ENCODE data around the gene TBX18.

TBX18 gene

GRCh38 chr6:84709121-84709520, 55.3 kb downstream of the TBX18 start:
- whole genome bisulfite sequencing, 2 experiments (ENCODE audit: insufficient coverage in 2 of 2), result 55 to 83% methylated on average over 1 of the region's 1 CpG

GRCh38 chr6:84707171-84707570, 57.2 kb downstream of the TBX18 start:
- WGBS, 2 experiments (ENCODE audit: insufficient coverage in 2 of 2), result 73 to 82% methylated on average over 3 of the region's 3 CpGs
- Histone ChIP-seq H3K36me3 (ENCODE audit: control insufficient read depth, insufficient read depth, low read length) (no peaks in the 10 kb centered on the region), H3K27ac (ENCODE audit: low read depth, low read length, severe bottlenecking) (no peak overlapping the region), H3K4me3 (ENCODE audit: extremely low read depth, insufficient read depth, low read length, poor library complexity, severe bottlenecking) (no peak overlapping the region), H3K9me3 (ENCODE audit: control insufficient read depth, low read length) (no peaks in the 10 kb centered on the region), H3K4me1 (ENCODE audit: control insufficient read depth, insufficient read depth, low read length, poor library complexity, severe bottlenecking) (no peaks in the 10 kb centered on the region)

More at GRCh38 chr6:84709121-84709520, 55.3 kb downstream of the TBX18 start:
- Histone ChIP-seq H3K36me3 (ENCODE audit: control insufficient read depth, insufficient read depth, low read length) (no peaks in the 10 kb centered on the region), H3K4me3 (ENCODE audit: extremely low read depth, insufficient read depth, low read length, poor library complexity, severe bottlenecking) (no peak overlapping the region), H3K9me3 (ENCODE audit: control insufficient read depth, low read length) (no peaks in the 10 kb centered on the region), H3K4me1 (ENCODE audit: control insufficient read depth, insufficient read depth, low read length, poor library complexity, severe bottlenecking) (no peaks in the 10 kb centered on the region), H3K27ac (ENCODE audit: low read depth, low read length, severe bottlenecking) (no peak overlapping the region)

GRCh38 chr6:84696166-84696565, 68.2 kb downstream of the TBX18 start:
- 75% methylated on average over 1 of the region's 1 CpG; no CpG with 5 or more reads in 1 of the 2 experiments for WGBS, 2 experiments (ENCODE audit: insufficient coverage in 2 of 2)
- H3K4me3 ChIP-seq (ENCODE audit: extremely low read depth, insufficient read depth, low read length, poor library complexity, severe bottlenecking), result no peak overlapping the region
- H3K9me3 ChIP-seq (ENCODE audit: control insufficient read depth, low read length), result no peaks in the 10 kb centered on the region
- H3K27ac ChIP-seq (ENCODE audit: low read depth, low read length, severe bottlenecking), result no peak overlapping the region
- H3K36me3 ChIP-seq (ENCODE audit: control insufficient read depth, insufficient read depth, low read length), result no peaks in the 10 kb centered on the region
- H3K4me1 ChIP-seq (ENCODE audit: control insufficient read depth, insufficient read depth, low read length, poor library complexity, severe bottlenecking), result no peaks in the 10 kb centered on the region

- Histone ChIP-seq H3K9me3 (ENCODE audit: control insufficient read depth, low read length) (no peaks in the 10 kb centered on the region), H3K27ac (ENCODE audit: low read depth, low read length, severe bottlenecking) (no peak overlapping the region), H3K4me1 (ENCODE audit: control insufficient read depth, insufficient read depth, low read length, poor library complexity, severe bottlenecking) (no peaks in the 10 kb centered on the region), H3K4me3 (ENCODE audit: extremely low read depth, insufficient read depth, low read length, poor library complexity, severe bottlenecking) (no peak overlapping the region), H3K36me3 (ENCODE audit: control insufficient read depth, insufficient read depth, low read length) (no peaks in the 10 kb centered on the region)
- 83 to 89% methylated on average over 2 of the region's 2 CpGs for WGBS, 2 experiments (ENCODE audit: insufficient coverage in 2 of 2)
Measured at GRCh38 chr6:84691978-84692623, 72.3 kb downstream of the TBX18 start.

GRCh38 chr6:84688141-84688873, 76.1 kb downstream of the TBX18 start:
- H3K9me3 ChIP-seq (ENCODE audit: control insufficient read depth, low read length), result no peaks in the 10 kb centered on the region
- H3K4me1 ChIP-seq (ENCODE audit: control insufficient read depth, insufficient read depth, low read length, poor library complexity, severe bottlenecking), result no peaks in the 10 kb centered on the region
- 75 to 91% methylated on average over 3 to 6 of the region's 7 CpGs for WGBS, 2 experiments (ENCODE audit: insufficient coverage in 2 of 2)
- H3K36me3 ChIP-seq (ENCODE audit: control insufficient read depth, insufficient read depth, low read length), result no peaks in the 10 kb centered on the region
- no peak overlapping the region for H3K4me3 ChIP-seq (ENCODE audit: extremely low read depth, insufficient read depth, low read length, poor library complexity, severe bottlenecking)
- H3K27ac ChIP-seq (ENCODE audit: low read depth, low read length, severe bottlenecking), result no peak overlapping the region

GRCh38 chr6:84687431-84687830, 77.0 kb downstream of the TBX18 start:
- H3K36me3 ChIP-seq (ENCODE audit: control insufficient read depth, insufficient read depth, low read length), result no peaks in the 10 kb centered on the region
- no peaks in the 10 kb centered on the region for H3K4me1 ChIP-seq (ENCODE audit: control insufficient read depth, insufficient read depth, low read length, poor library complexity, severe bottlenecking)
- H3K4me3 ChIP-seq (ENCODE audit: extremely low read depth, insufficient read depth, low read length, poor library complexity, severe bottlenecking), result no peak overlapping the region
- no peaks in the 10 kb centered on the region for H3K9me3 ChIP-seq (ENCODE audit: control insufficient read depth, low read length)
- H3K27ac ChIP-seq (ENCODE audit: low read depth, low read length, severe bottlenecking), result no peak overlapping the region
- 88 to 92% methylated on average over 5 to 7 of the region's 7 CpGs for WGBS, 2 experiments (ENCODE audit: insufficient coverage in 2 of 2)

GRCh38 chr6:84685983-84686584, 78.3 kb downstream of the TBX18 start:
- WGBS, 2 experiments (ENCODE audit: insufficient coverage in 2 of 2), result no CpG with 5 or more reads among the region's 3 CpGs
- no peaks in the 10 kb centered on the region for H3K9me3 ChIP-seq (ENCODE audit: control insufficient read depth, low read length)
- H3K4me3 ChIP-seq (ENCODE audit: extremely low read depth, insufficient read depth, low read length, poor library complexity, severe bottlenecking), result no peak overlapping the region

GRCh38 chr6:84681693-84682326, 82.6 kb downstream of the TBX18 start:
- H3K4me1 ChIP-seq (ENCODE audit: control insufficient read depth, insufficient read depth, low read length, poor library complexity, severe bottlenecking), result no peaks in the 10 kb centered on the region
- H3K36me3 ChIP-seq (ENCODE audit: control insufficient read depth, insufficient read depth, low read length), result no peaks in the 10 kb centered on the region
- 87 to 91% methylated on average over 10 to 13 of the region's 17 CpGs for WGBS, 2 experiments (ENCODE audit: insufficient coverage in 2 of 2)
- no peak overlapping the region for H3K4me3 ChIP-seq (ENCODE audit: extremely low read depth, insufficient read depth, low read length, poor library complexity, severe bottlenecking)
- H3K9me3 ChIP-seq (ENCODE audit: control insufficient read depth, low read length), result no peaks in the 10 kb centered on the region
- H3K27ac ChIP-seq (ENCODE audit: low read depth, low read length, severe bottlenecking), result no peak overlapping the region

More at GRCh38 chr6:84685983-84686584, 78.3 kb downstream of the TBX18 start:
- Histone ChIP-seq H3K27ac (ENCODE audit: low read depth, low read length, severe bottlenecking) (no peak overlapping the region), H3K36me3 (ENCODE audit: control insufficient read depth, insufficient read depth, low read length) (no peaks in the 10 kb centered on the region), H3K4me1 (ENCODE audit: control insufficient read depth, insufficient read depth, low read length, poor library complexity, severe bottlenecking) (no peaks in the 10 kb centered on the region)

GRCh38 chr6:84675651-84676050, 88.7 kb downstream of the TBX18 start:
- no peak overlapping the region for H3K4me3 ChIP-seq (ENCODE audit: extremely low read depth, insufficient read depth, low read length, poor library complexity, severe bottlenecking)
- no peak overlapping the region for H3K27ac ChIP-seq (ENCODE audit: low read depth, low read length, severe bottlenecking)
- no peaks in the 10 kb centered on the region for H3K4me1 ChIP-seq (ENCODE audit: control insufficient read depth, insufficient read depth, low read length, poor library complexity, severe bottlenecking)
- no peaks in the 10 kb centered on the region for H3K36me3 ChIP-seq (ENCODE audit: control insufficient read depth, insufficient read depth, low read length)
- H3K9me3 ChIP-seq (ENCODE audit: control insufficient read depth, low read length), result no peaks in the 10 kb centered on the region

GRCh38 chr6:84674395-84674794, 90.0 kb downstream of the TBX18 start:
- Histone ChIP-seq H3K4me3 (ENCODE audit: extremely low read depth, insufficient read depth, low read length, poor library complexity, severe bottlenecking) (no peak overlapping the region), H3K9me3 (ENCODE audit: control insufficient read depth, low read length) (no peaks in the 10 kb centered on the region), H3K36me3 (ENCODE audit: control insufficient read depth, insufficient read depth, low read length) (no peaks in the 10 kb centered on the region), H3K27ac (ENCODE audit: low read depth, low read length, severe bottlenecking) (no peak overlapping the region), H3K4me1 (ENCODE audit: control insufficient read depth, insufficient read depth, low read length, poor library complexity, severe bottlenecking) (no peaks in the 10 kb centered on the region)
